HCT116 (cell line): ENCODE measurements around the gene RPS14. TPM values are rescaled to one million over a fixed set of nuclear protein-coding genes. Genes with fewer than 3 reads are reported as not detected.

Experiments used
- ATAC-seq: fragments of 200-7000 bp; cut with Tn5 transposase; 2 replicates; pipeline ENCODE4 v1.9.1; 2020; ENCODE audit warnings: mild to moderate bottlenecking, moderate library complexity
- BruUV-seq: library from RNA; stranded (reverse); fragments of 400-500 nt; replicated peaks from 2 replicates; lab custom pipeline; 2021; lab: Mats Ljungman, UMichigan
- CTCF ChIA-PET: fragments of 300-600 bp; sonication (Branson Sonifier 250); formaldehyde crosslinking; loops from one replicate; lab custom pipeline; 2021; ENCODE audit warnings: antibody characterized with exemption; lab: Charles Lee
- POLR2A ChIA-PET: fragments of 300-600, 350-600 bp; sonication (Branson Sonifier 250); formaldehyde crosslinking; loops from one replicate; lab custom pipeline; 2021; ENCODE audit warnings: antibody characterized with exemption; lab: Charles Lee
- RAD21 ChIA-PET, 2 experiments: fragments of 300-600 bp; sonication (Branson Sonifier 250); formaldehyde crosslinking; loops; one replicate each; lab custom pipeline; 2023; ENCODE audit warnings: low total read pairs in 2 of 2; ENCODE audit not compliant: uncharacterized antibody in 2 of 2, unreplicated experiment in 2 of 2, low non-redundant PET in 1 of 2; lab: Charles Lee
- DNase-seq: peaks from one replicate; pipeline ENCODE4 v3.0.0-alpha.2; 2010; ENCODE audit warnings: low read depth, low spot score
- H2AFZ ChIP-seq: fragments of 200-600 bp; shearing (Covaris generic), sonication (generic); 2 replicates; pipeline ENCODE4 v1.6.1; 2017; ENCODE audit warnings: low read depth, mixed run types, mixed read lengths, antibody characterized with exemption, low read length; ENCODE audit not compliant: poor library complexity, severe bottlenecking
- H3K27ac ChIP-seq: 2 replicates; pipeline ENCODE4 v1.5.1; 2012; ENCODE audit warnings: low read depth, low read length
- H3K27me3 ChIP-seq: fragments of 200-600 bp; sonication (generic); 2 replicates; pipeline ENCODE4 v1.6.1; 2016; ENCODE audit warnings: mixed run types, low read length, mixed read lengths; ENCODE audit not compliant: insufficient read depth
- H3K36me3 ChIP-seq, 2 experiments: fragments of 200-500 bp in 1 of 2; fragments of 200-600 bp in 1 of 2; sonication (Bioruptor generic) in 1 of 2; sonication (generic) in 1 of 2; 2 replicates each; pipeline versions ENCODE4 v1.5.1 to v1.6.1; 2014 to 2016; ENCODE audit warnings: low read length in 2 of 2, inconsistent platforms in 1 of 2, mixed read lengths in 1 of 2, mixed run types in 1 of 2; ENCODE audit not compliant: insufficient read depth in 2 of 2, control insufficient read depth in 1 of 2
- H3K4me1 ChIP-seq, 2 experiments: fragments of 200-600 bp in 1 of 2; sonication (generic) in 1 of 2; 2 replicates each; pipeline versions ENCODE4 v1.5.1 to v1.6.1; 2012 to 2017; ENCODE audit warnings: low read length in 2 of 2, inconsistent platforms in 1 of 2, mild to moderate bottlenecking in 1 of 2, mixed read lengths in 1 of 2, mixed run types in 1 of 2, moderate library complexity in 1 of 2; ENCODE audit not compliant: insufficient read depth in 2 of 2, control insufficient read depth in 1 of 2
- H3K4me2 ChIP-seq: fragments of 200-600 bp; sonication (generic); 2 replicates; pipeline ENCODE4 v1.6.1; 2017; ENCODE audit warnings: mixed run types, low read length, mixed read lengths
- H3K4me3 ChIP-seq, 2 experiments: fragments of 200-600 bp in 1 of 2; sonication (generic) in 1 of 2; replicated peaks in 1 of 2; 2 replicates each; pipeline ENCODE4 v1.5.1; 2011 to 2016; ENCODE audit warnings: low read length in 2 of 2, control low read depth in 1 of 2, low read depth in 1 of 2, mild to moderate bottlenecking in 1 of 2, mixed read lengths in 1 of 2, mixed run types in 1 of 2
- H3K79me2 ChIP-seq: fragments of 200-600 bp; sonication (generic); 2 replicates; pipeline ENCODE4 v1.6.1; 2017; ENCODE audit warnings: mild to moderate bottlenecking, mixed run types, low read length, moderate library complexity, mixed read lengths; ENCODE audit not compliant: insufficient read depth
- H3K9ac ChIP-seq: fragments of 200-600 bp; sonication (generic); 2 replicates; pipeline ENCODE4 v1.6.1; 2016; ENCODE audit warnings: low read length, mixed read lengths
- H3K9me2 ChIP-seq: fragments of 200-600 bp; sonication (generic), shearing (Covaris generic); 2 replicates; pipeline ENCODE4 v1.6.1; 2017; ENCODE audit warnings: mixed run types, mild to moderate bottlenecking, moderate library complexity; ENCODE audit not compliant: insufficient read depth
- H3K9me3 ChIP-seq, 2 experiments: fragments of 200-500 bp in 1 of 2; fragments of 200-600 bp in 1 of 2; sonication (Bioruptor generic) in 1 of 2; sonication (generic) in 1 of 2; 2 replicates each; pipeline ENCODE4 v1.6.1; 2014 to 2017; ENCODE audit warnings: low read length in 2 of 2, mixed read lengths in 2 of 2, inconsistent platforms in 1 of 2, low read depth in 1 of 2, mild to moderate bottlenecking in 1 of 2, mixed run types in 1 of 2, moderate library complexity in 1 of 2; ENCODE audit not compliant: control insufficient read depth in 1 of 2, insufficient read depth in 1 of 2
- H4K20me1 ChIP-seq: fragments of 200-600 bp; sonication (generic), shearing (Covaris generic); 2 replicates; pipeline ENCODE4 v1.6.1; 2017; ENCODE audit warnings: mixed run types, mild to moderate bottlenecking, moderate library complexity; ENCODE audit not compliant: insufficient read depth
- EGR1 ChIP-seq: IDR thresholded peaks from 2 replicates; pipeline ENCODE4 v1.6.1; 2012; ENCODE audit warnings: low read depth
- ELF1 ChIP-seq: IDR thresholded peaks from 2 replicates; pipeline ENCODE4 v1.6.1; 2012; ENCODE audit warnings: low read depth, borderline replicate concordance
- EZH2phosphoT487 ChIP-seq: fragments of 200-600 bp; IDR thresholded peaks from 2 replicates; pipeline ENCODE4 v1.6.1; 2018; ENCODE audit warnings: antibody characterized with exemption, borderline replicate concordance
- JUND ChIP-seq: IDR thresholded peaks from 2 replicates; pipeline ENCODE4 v1.6.1; 2012
- MAX ChIP-seq: IDR thresholded peaks from 2 replicates; pipeline ENCODE4 v1.6.1; 2012
- POLR2A ChIP-seq: IDR thresholded peaks from 2 replicates; pipeline ENCODE4 v1.7.0; 2011; ENCODE audit warnings: borderline replicate concordance; ENCODE audit not compliant: insufficient read depth, insufficient read length; ENCODE audit errors: extremely low read depth
- POLR2AphosphoS5 ChIP-seq: IDR thresholded peaks from 2 replicates; pipeline ENCODE4 v1.6.1; 2011; ENCODE audit warnings: mild to moderate bottlenecking, low read depth, low read length, moderate library complexity
- REST ChIP-seq: IDR thresholded peaks from 2 replicates; pipeline ENCODE4 v1.6.1; 2012; ENCODE audit warnings: low read depth
- SIN3A ChIP-seq: IDR thresholded peaks from 2 replicates; pipeline ENCODE4 v1.6.1; 2012; ENCODE audit warnings: low read depth
- SRF ChIP-seq: IDR thresholded peaks from 2 replicates; pipeline ENCODE4 v1.6.1; 2012; ENCODE audit warnings: low read depth
- ZFX ChIP-seq: fragments of 450-650 bp; IDR thresholded peaks from 2 replicates; pipeline ENCODE4 v1.6.1; 2017
- intact Hi-C: fragments of 100-400 bp; cut with micrococcal nuclease; formaldehyde crosslinking; loops from 2 replicates; pipeline ENCODE4 v1.10.0; 2022
- total RNA-seq: library from RNA; stranded (reverse); gene quantifications from one replicate; pipeline ENCODE4 v1.2.1, GENCODE V29; 2021; ENCODE audit not compliant: unreplicated experiment
- TF ChIP-seq, protein P1 (sequence below), 3 experiments: fragments of 200-600 bp in 1 of 3; sonication (generic) in 1 of 3; IDR thresholded peaks in 2 of 3; conservative IDR thresholded peaks in 1 of 3; 2 replicates each; pipeline ENCODE4 v1.5.1; 2012 to 2017; ENCODE audit warnings: low read depth in 2 of 3, low read length in 2 of 3, antibody characterized with exemption in 1 of 3, borderline replicate concordance in 1 of 3, control low read depth in 1 of 3, mild to moderate bottlenecking in 1 of 3, mixed read lengths in 1 of 3, mixed run types in 1 of 3, moderate library complexity in 1 of 3; ENCODE audit not compliant: insufficient read depth in 1 of 3

RPS14 gene
- total RNA-seq, 1 experiment from 2014 or later = 2,557 TPM

DNA sequence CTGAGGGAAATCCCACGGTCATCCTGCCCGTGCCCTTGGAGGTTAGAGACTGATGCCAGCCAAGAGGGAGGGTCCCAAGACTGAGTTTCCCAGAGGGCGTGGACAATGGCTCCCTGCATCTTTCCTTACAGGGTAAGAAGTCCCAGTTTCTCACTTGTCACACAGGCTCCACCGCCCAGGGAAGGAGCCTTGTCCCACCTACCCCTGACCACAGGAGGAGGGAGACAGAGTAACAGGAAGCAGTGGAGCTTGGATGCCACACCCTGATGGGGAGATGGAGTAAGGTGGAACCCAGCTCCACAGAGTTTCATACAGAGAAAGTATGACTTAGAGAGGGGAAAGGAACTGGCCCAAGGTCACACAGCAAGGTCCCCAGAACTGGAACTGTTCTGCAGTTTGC lies 27.5 kb downstream of the RPS14 start:
- Histone ChIP-seq H3K79me2 (no peaks in the 10 kb centered on the region), H3K9me3 (no peaks in the 10 kb centered on the region), H4K20me1 (no peaks in the 10 kb centered on the region), H3K4me1 (no peaks in the 10 kb centered on the region), H3K36me3 (no peaks in the 10 kb centered on the region), H3K9ac (no peak overlapping the region), H2AFZ (no peak overlapping the region), H3K27ac (no peak overlapping the region), H3K4me2 (no peak overlapping the region), H3K4me3 (no peak overlapping the region), H3K27me3 (no peaks in the 10 kb centered on the region), H3K9me2 (no peaks in the 10 kb centered on the region)
- BruUV-seq = no TSS peak
- CTCF ChIA-PET = interaction anchor here (0.6 kb wide), 1 partner anchor 28 kb away, joined by 3 read pairs; no protein-coding TSS in a partner anchor
- ATAC-seq = no peak
- TF ChIP-seq EGR1 = no peak
- no peak for TF ChIP-seq MAX
- no peak for TF ChIP-seq EZH2phosphoT487
- no peak for TF ChIP-seq ZFX
- no peak for TF ChIP-seq JUND
- TF ChIP-seq, protein P1, sequence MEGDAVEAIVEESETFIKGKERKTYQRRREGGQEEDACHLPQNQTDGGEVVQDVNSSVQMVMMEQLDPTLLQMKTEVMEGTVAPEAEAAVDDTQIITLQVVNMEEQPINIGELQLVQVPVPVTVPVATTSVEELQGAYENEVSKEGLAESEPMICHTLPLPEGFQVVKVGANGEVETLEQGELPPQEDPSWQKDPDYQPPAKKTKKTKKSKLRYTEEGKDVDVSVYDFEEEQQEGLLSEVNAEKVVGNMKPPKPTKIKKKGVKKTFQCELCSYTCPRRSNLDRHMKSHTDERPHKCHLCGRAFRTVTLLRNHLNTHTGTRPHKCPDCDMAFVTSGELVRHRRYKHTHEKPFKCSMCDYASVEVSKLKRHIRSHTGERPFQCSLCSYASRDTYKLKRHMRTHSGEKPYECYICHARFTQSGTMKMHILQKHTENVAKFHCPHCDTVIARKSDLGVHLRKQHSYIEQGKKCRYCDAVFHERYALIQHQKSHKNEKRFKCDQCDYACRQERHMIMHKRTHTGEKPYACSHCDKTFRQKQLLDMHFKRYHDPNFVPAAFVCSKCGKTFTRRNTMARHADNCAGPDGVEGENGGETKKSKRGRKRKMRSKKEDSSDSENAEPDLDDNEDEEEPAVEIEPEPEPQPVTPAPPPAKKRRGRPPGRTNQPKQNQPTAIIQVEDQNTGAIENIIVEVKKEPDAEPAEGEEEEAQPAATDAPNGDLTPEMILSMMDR (IDR thresholded peaks at IDR 0.05 in 2 of 3, conservative IDR thresholded peaks at IDR 0.05 in 1 of 3; ENCODE audit: borderline replicate concordance in 1 of 3, insufficient read depth in 1 of 3, low read depth in 2 of 3, low read length in 2 of 3) = no peak
- no peak for TF ChIP-seq SIN3A
- TF ChIP-seq POLR2AphosphoS5 = no peak
- TF ChIP-seq SRF = no peak
- no peak for TF ChIP-seq ELF1
- TF ChIP-seq REST = no peak
- TF ChIP-seq POLR2A = no peak
- no peak for DNase-seq
- intact Hi-C loops = no loop called here
- POLR2A ChIA-PET = no interaction called here
- RAD21 ChIA-PET = no interaction called here
